Loucy (cell line): ENCODE measurements around the gene NCKAP5.

Experiments used
- EZH2phosphoT487 ChIP-seq: fragments of 200-600 bp; IDR thresholded peaks from 2 replicates; pipeline ENCODE4 v1.6.1; 2018; ENCODE audit warnings: antibody characterized with exemption, mild to moderate bottlenecking, moderate library complexity, borderline replicate concordance
- TF ChIP-seq, protein P1 (sequence below): fragments of 200-600 bp; sonication (generic); conservative IDR thresholded peaks from 2 replicates; pipeline ENCODE4 v1.5.1; 2014; ENCODE audit warnings: mild to moderate bottlenecking, antibody characterized with exemption, low read length

- TF ChIP-seq, protein P1, sequence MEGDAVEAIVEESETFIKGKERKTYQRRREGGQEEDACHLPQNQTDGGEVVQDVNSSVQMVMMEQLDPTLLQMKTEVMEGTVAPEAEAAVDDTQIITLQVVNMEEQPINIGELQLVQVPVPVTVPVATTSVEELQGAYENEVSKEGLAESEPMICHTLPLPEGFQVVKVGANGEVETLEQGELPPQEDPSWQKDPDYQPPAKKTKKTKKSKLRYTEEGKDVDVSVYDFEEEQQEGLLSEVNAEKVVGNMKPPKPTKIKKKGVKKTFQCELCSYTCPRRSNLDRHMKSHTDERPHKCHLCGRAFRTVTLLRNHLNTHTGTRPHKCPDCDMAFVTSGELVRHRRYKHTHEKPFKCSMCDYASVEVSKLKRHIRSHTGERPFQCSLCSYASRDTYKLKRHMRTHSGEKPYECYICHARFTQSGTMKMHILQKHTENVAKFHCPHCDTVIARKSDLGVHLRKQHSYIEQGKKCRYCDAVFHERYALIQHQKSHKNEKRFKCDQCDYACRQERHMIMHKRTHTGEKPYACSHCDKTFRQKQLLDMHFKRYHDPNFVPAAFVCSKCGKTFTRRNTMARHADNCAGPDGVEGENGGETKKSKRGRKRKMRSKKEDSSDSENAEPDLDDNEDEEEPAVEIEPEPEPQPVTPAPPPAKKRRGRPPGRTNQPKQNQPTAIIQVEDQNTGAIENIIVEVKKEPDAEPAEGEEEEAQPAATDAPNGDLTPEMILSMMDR: no peak
- TF ChIP-seq EZH2phosphoT487: no peak
Observed at GRCh38 chr2:132909427-132909826, 658.8 kb downstream of the NCKAP5 start.
